Endothelial cell (in vitro differentiated cells): ENCODE measurements around the gene EML4. TPM values are rescaled to one million over a fixed set of nuclear protein-coding genes. Genes with fewer than 3 reads are reported as not detected.

Experiments
- DNase-seq: peaks from one replicate; pipeline ENCODE4 v3.0.0; 2021; ENCODE audit warnings: low spot score
- H3K27ac Mint-ChIP-seq: one replicate; pipeline ENCODE4 v1.8.0; 2021; ENCODE audit warnings: mixed read lengths, inconsistent platforms; ENCODE audit not compliant: unreplicated experiment
- H3K27me3 Mint-ChIP-seq: one replicate; pipeline ENCODE4 v1.8.0; 2021; ENCODE audit warnings: mild to moderate bottlenecking, moderate library complexity, mixed read lengths, inconsistent platforms; ENCODE audit not compliant: unreplicated experiment
- H3K36me3 Mint-ChIP-seq: one replicate; pipeline ENCODE4 v1.8.0; 2021; ENCODE audit warnings: mild to moderate bottlenecking, low read depth, mixed read lengths, inconsistent platforms; ENCODE audit not compliant: unreplicated experiment
- H3K4me1 Mint-ChIP-seq: one replicate; pipeline ENCODE4 v1.8.0; 2021; ENCODE audit warnings: mild to moderate bottlenecking, mixed read lengths, inconsistent platforms; ENCODE audit not compliant: unreplicated experiment
- H3K4me3 Mint-ChIP-seq: one replicate; pipeline ENCODE4 v1.8.0; 2021; ENCODE audit warnings: mild to moderate bottlenecking, mixed read lengths, inconsistent platforms; ENCODE audit not compliant: unreplicated experiment
- H3K9me3 Mint-ChIP-seq: one replicate; pipeline ENCODE4 v1.8.0; 2021; ENCODE audit warnings: mixed read lengths, inconsistent platforms; ENCODE audit not compliant: unreplicated experiment
- total RNA-seq: library from RNA; stranded (reverse); fragmentation: NEBNext Ultra II Directional; extraction: Animal tissue kit (Norgen Biotek cat#: 25700); gene quantifications from one replicate; pipeline ENCODE4 v1.2.1, GENCODE V29; 2021; ENCODE audit not compliant: unreplicated experiment
- TF ChIP-seq, protein P1 (sequence below): fragments of 200-600 bp; sonication (generic); IDR thresholded peaks from one replicate; pipeline ENCODE4 v1.5.0; 2021; ENCODE audit warnings: antibody characterized with exemption; ENCODE audit not compliant: unreplicated experiment

The EML4 gene
- total RNA-seq, 1 donor from 2014 or later = 49.7 TPM

DNA sequence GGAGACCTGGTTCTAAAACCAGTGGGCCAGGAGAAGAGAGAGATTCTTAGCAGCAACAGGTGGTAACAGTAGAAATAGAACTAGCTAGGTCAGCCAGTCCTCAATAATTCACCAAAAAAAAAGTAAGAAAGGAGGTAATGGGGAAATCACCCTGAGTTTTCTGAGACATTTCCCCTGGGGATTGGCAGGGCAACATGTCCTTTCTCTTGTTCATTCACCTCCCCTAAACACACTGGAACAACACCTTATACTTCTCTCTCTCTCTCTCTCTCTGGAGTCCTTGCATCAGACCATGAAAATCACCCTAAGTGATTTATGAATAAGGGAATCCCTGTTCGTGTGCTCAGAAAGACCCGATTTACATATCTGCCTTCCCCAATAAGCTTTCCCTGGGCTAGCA is 127.1 kb downstream of the EML4 start:
- Mint-ChIP-seq H3K4me3 (no peak overlapping the region), H3K27ac (no peak overlapping the region), H3K4me1 (peaks cover 13% of the 10 kb centered on the region), H3K36me3 (no peaks in the 10 kb centered on the region), H3K27me3 (no peaks in the 10 kb centered on the region), H3K9me3 (no peaks in the 10 kb centered on the region)
- no peak for DNase-seq
- TF ChIP-seq, protein P1, sequence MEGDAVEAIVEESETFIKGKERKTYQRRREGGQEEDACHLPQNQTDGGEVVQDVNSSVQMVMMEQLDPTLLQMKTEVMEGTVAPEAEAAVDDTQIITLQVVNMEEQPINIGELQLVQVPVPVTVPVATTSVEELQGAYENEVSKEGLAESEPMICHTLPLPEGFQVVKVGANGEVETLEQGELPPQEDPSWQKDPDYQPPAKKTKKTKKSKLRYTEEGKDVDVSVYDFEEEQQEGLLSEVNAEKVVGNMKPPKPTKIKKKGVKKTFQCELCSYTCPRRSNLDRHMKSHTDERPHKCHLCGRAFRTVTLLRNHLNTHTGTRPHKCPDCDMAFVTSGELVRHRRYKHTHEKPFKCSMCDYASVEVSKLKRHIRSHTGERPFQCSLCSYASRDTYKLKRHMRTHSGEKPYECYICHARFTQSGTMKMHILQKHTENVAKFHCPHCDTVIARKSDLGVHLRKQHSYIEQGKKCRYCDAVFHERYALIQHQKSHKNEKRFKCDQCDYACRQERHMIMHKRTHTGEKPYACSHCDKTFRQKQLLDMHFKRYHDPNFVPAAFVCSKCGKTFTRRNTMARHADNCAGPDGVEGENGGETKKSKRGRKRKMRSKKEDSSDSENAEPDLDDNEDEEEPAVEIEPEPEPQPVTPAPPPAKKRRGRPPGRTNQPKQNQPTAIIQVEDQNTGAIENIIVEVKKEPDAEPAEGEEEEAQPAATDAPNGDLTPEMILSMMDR = no peak

DNA sequence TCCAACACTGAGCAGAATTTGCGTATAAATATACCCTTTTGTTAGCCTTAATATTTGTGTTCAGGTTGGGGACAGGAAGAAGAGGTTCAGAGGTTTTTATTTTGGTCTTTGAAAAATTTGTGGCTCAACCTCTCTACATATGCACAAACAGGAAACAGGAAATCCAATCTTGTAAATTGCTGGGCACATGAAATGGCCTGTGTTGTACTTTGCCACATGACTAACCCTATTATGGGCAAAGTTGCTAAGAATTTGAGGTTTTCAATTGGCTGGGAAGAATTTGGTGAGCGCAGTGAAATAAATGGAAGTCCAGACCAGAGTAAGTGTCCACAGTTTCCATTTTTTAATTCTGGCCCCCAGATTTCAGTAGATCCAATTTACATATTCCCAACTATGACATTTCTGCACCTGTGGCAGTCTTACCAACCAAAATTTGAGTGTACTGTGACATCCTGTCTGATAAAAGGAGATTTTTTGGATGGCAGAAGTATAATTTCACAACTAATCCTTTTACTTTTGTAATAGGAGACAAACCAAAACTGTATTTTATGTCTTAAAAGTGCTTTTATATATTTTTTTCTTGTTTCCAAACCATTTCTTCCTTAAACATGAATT is 128.3 kb downstream of the EML4 start:
- H3K9me3 Mint-ChIP-seq = no peaks in the 10 kb centered on the region
- no peak overlapping the region for H3K4me3 Mint-ChIP-seq
- H3K27ac Mint-ChIP-seq = peak overlapping the region; percentile 70
- no peaks in the 10 kb centered on the region for H3K27me3 Mint-ChIP-seq
- DNase-seq = no peak
- H3K4me1 Mint-ChIP-seq = peaks cover 13% of the 10 kb centered on the region
- TF ChIP-seq, protein P1 = no peak
- H3K36me3 Mint-ChIP-seq = no peaks in the 10 kb centered on the region

DNA sequence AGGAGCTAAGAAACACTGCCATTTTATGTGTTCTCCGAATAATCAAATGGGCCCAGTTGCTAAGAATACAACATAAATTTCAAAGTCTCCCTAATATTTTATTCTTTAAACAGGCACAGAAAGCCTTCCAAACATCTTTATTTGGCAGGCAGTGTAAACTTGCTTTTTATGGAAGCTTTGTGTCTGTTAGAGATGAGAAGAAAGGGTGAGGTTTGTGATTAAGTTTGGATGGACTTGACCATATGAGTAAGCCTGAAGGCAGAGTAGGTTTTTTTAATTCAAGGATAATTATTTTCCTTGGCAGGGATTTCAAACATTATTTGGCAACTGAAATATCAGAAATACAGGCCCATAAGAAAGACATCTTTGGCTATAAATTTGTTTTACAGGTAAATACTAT is 129.0 kb downstream of the EML4 start:
- H3K4me3 Mint-ChIP-seq = no peak overlapping the region
- no peak overlapping the region for H3K27ac Mint-ChIP-seq
- no peaks in the 10 kb centered on the region for H3K27me3 Mint-ChIP-seq
- H3K36me3 Mint-ChIP-seq = peaks cover under 1% of the 10 kb centered on the region
- TF ChIP-seq, protein P1 = no peak
- H3K9me3 Mint-ChIP-seq = no peaks in the 10 kb centered on the region
- DNase-seq = no peak
- peaks cover 13% of the 10 kb centered on the region for H3K4me1 Mint-ChIP-seq

GRCh38 chr2:42298996-42299754 is 130.0 kb downstream of the EML4 start:
- no peaks in the 10 kb centered on the region for H3K27me3 Mint-ChIP-seq
- no peak for DNase-seq
- no peaks in the 10 kb centered on the region for H3K9me3 Mint-ChIP-seq
- no peak overlapping the region for H3K4me3 Mint-ChIP-seq
- TF ChIP-seq, protein P1 = no peak
- H3K36me3 Mint-ChIP-seq = peaks cover 7% of the 10 kb centered on the region
- peaks cover 13% of the 10 kb centered on the region for H3K4me1 Mint-ChIP-seq
- H3K27ac Mint-ChIP-seq = no peak overlapping the region

- TF ChIP-seq, protein P1 = no peak
- Mint-ChIP-seq H3K9me3 (no peaks in the 10 kb centered on the region), H3K27ac (no peak overlapping the region), H3K36me3 (peaks cover 10% of the 10 kb centered on the region), H3K4me3 (no peak overlapping the region), H3K4me1 (peaks cover 13% of the 10 kb centered on the region), H3K27me3 (no peaks in the 10 kb centered on the region)
- DNase-seq = no peak
Measured at GRCh38 chr2:42300527-42300926, 131.4 kb downstream of the EML4 start.
